Neural cell (in vitro differentiated cells): ENCODE data around the gene COL4A4. TPM values are rescaled to one million over a fixed set of nuclear protein-coding genes. Genes with fewer than 3 reads are reported as not detected.

Experiments
- H2AFZ ChIP-seq: fragments of 200-600, 300-800 bp; sonication (generic), shearing (Covaris generic); 2 replicates; pipeline ENCODE4 v1.6.0; 2014; ENCODE audit warnings: low read depth, mild to moderate bottlenecking, antibody characterized with exemption, low read length, moderate library complexity
- H3F3A ChIP-seq: fragments of 200-600 bp; shearing (Covaris generic); 2 replicates; pipeline ENCODE4 v1.6.1; 2016; ENCODE audit warnings: mild to moderate bottlenecking, moderate library complexity, mixed read lengths, antibody characterized with exemption, low read length; ENCODE audit not compliant: insufficient read depth, poor library complexity, severe bottlenecking
- H3K27ac ChIP-seq: fragments of 200-600, 300-800 bp; sonication (generic), shearing (Covaris generic); 2 replicates; pipeline ENCODE4 v1.5.1; 2014; ENCODE audit warnings: mild to moderate bottlenecking, low read length, moderate library complexity
- H3K27me3 ChIP-seq: fragments of 300-800, 200-600 bp; sonication (generic), shearing (Covaris generic); 2 replicates; pipeline ENCODE4 v1.6.0; 2014; ENCODE audit warnings: mild to moderate bottlenecking, low read depth, low read length, moderate library complexity; ENCODE audit not compliant: insufficient read depth
- H3K36me3 ChIP-seq: fragments of 300-800, 200-600 bp; sonication (generic), shearing (Covaris generic); 2 replicates; pipeline ENCODE4 v1.5.1; 2014; ENCODE audit warnings: mild to moderate bottlenecking, antibody characterized with exemption, low read length, moderate library complexity; ENCODE audit not compliant: insufficient read depth
- H3K4me2 ChIP-seq: fragments of 300-800, 200-600 bp; sonication (generic), shearing (Covaris generic); 2 replicates; pipeline ENCODE4 v1.6.0; 2014; ENCODE audit warnings: mild to moderate bottlenecking, low read length
- H3K4me3 ChIP-seq: fragments of 300-800, 200-600 bp; sonication (generic), shearing (Covaris generic); 2 replicates; pipeline ENCODE4 v1.5.1; 2014; ENCODE audit warnings: mild to moderate bottlenecking, low read length, moderate library complexity
- H3K79me2 ChIP-seq: fragments of 200-600 bp; shearing (Covaris generic); replicated peaks from 2 replicates; pipeline ENCODE4 v1.6.0; 2014; ENCODE audit warnings: mild to moderate bottlenecking, low read length, moderate library complexity; ENCODE audit not compliant: insufficient read depth
- H3K9ac ChIP-seq: fragments of 300-800, 200-600 bp; sonication (generic), shearing (Covaris generic); 2 replicates; pipeline ENCODE4 v1.6.1; 2016; ENCODE audit warnings: mild to moderate bottlenecking, low read length, mixed read lengths
- H3K9me2 ChIP-seq: fragments of 200-600 bp; shearing (Covaris generic); 2 replicates; pipeline ENCODE4 v1.6.1; 2016; ENCODE audit warnings: mild to moderate bottlenecking, low read length, mixed read lengths; ENCODE audit not compliant: insufficient read depth
- H3K9me3 ChIP-seq: fragments of 200-600, 300-800 bp; sonication (generic), shearing (Covaris generic); 2 replicates; pipeline ENCODE4 v1.6.1; 2016; ENCODE audit warnings: mild to moderate bottlenecking, mixed run types, low read length, moderate library complexity, mixed read lengths
- H4K20me1 ChIP-seq: fragments of 200-600 bp; shearing (Covaris generic); 2 replicates; pipeline ENCODE4 v1.6.1; 2016; ENCODE audit warnings: mild to moderate bottlenecking, mixed run types; ENCODE audit not compliant: insufficient read depth
- EP300 ChIP-seq: fragments of 450-650 bp; conservative IDR thresholded peaks from 2 replicates; pipeline ENCODE4 v1.6.1; 2014; ENCODE audit warnings: antibody characterized with exemption, mild to moderate bottlenecking, moderate library complexity; ENCODE audit not compliant: poor library complexity, severe bottlenecking
- EZH2 ChIP-seq: fragments of 200-600, 300-800 bp; shearing (Covaris generic), sonication (generic); IDR thresholded peaks from 2 replicates; pipeline ENCODE4 v1.6.1; 2014; ENCODE audit warnings: antibody characterized with exemption, low read length, borderline replicate concordance, mild to moderate bottlenecking; ENCODE audit not compliant: insufficient read depth, poor library complexity, severe bottlenecking
- MXI1 ChIP-seq: fragments of 450-650 bp; conservative IDR thresholded peaks from 2 replicates; pipeline ENCODE4 v1.6.1; 2014; ENCODE audit warnings: antibody characterized with exemption, mild to moderate bottlenecking; ENCODE audit not compliant: poor library complexity, severe bottlenecking
- POLR2AphosphoS5 ChIP-seq: IDR thresholded peaks from 2 replicates; pipeline ENCODE4 v1.6.1; 2012
- RAD21 ChIP-seq: fragments of 450-650 bp; conservative IDR thresholded peaks from 2 replicates; pipeline ENCODE4 v1.6.1; 2014; ENCODE audit warnings: antibody characterized with exemption, mild to moderate bottlenecking, moderate library complexity
- SMC3 ChIP-seq: fragments of 450-650 bp; conservative IDR thresholded peaks from 2 replicates; pipeline ENCODE4 v1.6.1; 2014; ENCODE audit warnings: antibody characterized with exemption, mild to moderate bottlenecking, moderate library complexity; ENCODE audit not compliant: poor library complexity
- TAF1 ChIP-seq: IDR thresholded peaks from 2 replicates; pipeline ENCODE4 v1.6.1; 2012; ENCODE audit warnings: low read depth
- polyA plus RNA-seq: library from polyadenylated mRNA; depleted of rRNA; stranded (reverse); fragments of >200 nt; gene quantifications from 2 replicates; pipeline ENCODE4 v1.2.3, GENCODE V29; 2014
- TF ChIP-seq, protein P1 (sequence below): fragments of 450-650 bp; IDR thresholded peaks from 2 replicates; pipeline ENCODE4 v1.5.1; 2014; ENCODE audit warnings: antibody characterized with exemption, mild to moderate bottlenecking, moderate library complexity; ENCODE audit not compliant: poor library complexity, severe bottlenecking
- TF ChIP-seq, protein P2 (sequence below): IDR thresholded peaks from 2 replicates; pipeline ENCODE4 v1.6.1; 2012; ENCODE audit warnings: borderline replicate concordance

Gene COL4A4
- polyA plus RNA-seq, 1 donor from 2014 or later = 0.35 TPM

DNA sequence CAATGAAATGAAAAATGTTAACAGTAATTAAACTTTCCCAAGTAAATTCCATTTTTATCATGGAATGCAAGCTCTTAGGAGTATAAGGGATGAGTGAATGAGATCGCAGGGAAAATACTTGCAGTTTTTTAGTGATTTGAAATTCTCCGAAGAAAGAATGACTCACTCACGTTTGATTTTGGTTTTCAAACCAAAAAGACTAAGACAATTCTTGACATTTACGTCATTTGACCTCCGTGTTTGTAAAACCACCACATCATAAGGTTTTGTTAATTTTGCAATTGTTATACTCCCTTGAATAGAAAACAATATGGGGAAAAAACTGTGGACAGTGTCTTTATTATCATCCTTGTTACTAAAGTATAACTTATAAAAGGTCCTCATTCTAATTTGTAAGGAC, 29.4 kb downstream of the COL4A4 start:
- no peak for TF ChIP-seq SMC3
- TF ChIP-seq EP300 = no peak
- no peak for TF ChIP-seq RAD21
- TF ChIP-seq EZH2 = no peak
- no peak for TF ChIP-seq TAF1
- no peaks in the 10 kb centered on the region for H3F3A ChIP-seq

DNA sequence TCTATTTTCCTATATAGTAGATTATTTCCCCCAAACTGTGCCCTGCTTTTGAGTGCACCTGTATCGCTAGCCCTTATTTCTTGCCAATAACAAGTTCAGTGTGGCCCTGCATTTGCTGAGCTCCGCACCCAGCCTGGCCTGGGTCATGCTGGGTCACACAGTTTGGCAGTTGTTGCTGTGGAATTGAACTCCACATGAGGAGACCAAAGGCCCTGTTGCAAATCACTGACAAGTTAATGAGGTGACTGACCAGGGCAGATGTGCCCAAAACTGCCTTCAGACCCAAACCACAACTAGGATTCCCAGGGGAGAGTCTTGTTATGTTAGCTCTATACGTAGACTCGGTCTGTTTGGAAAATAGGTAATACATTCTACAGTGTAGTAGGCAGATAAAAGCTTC, 31.0 kb downstream of the COL4A4 start:
- no peak overlapping the region for H3K4me3 ChIP-seq
- H3F3A ChIP-seq = no peaks in the 10 kb centered on the region
- H4K20me1 ChIP-seq = no peaks in the 10 kb centered on the region
- no peaks in the 10 kb centered on the region for H3K79me2 ChIP-seq
- TF ChIP-seq TAF1 = no peak
- TF ChIP-seq MXI1 = no peak
- TF ChIP-seq EZH2 = no peak
- TF ChIP-seq, protein P1, sequence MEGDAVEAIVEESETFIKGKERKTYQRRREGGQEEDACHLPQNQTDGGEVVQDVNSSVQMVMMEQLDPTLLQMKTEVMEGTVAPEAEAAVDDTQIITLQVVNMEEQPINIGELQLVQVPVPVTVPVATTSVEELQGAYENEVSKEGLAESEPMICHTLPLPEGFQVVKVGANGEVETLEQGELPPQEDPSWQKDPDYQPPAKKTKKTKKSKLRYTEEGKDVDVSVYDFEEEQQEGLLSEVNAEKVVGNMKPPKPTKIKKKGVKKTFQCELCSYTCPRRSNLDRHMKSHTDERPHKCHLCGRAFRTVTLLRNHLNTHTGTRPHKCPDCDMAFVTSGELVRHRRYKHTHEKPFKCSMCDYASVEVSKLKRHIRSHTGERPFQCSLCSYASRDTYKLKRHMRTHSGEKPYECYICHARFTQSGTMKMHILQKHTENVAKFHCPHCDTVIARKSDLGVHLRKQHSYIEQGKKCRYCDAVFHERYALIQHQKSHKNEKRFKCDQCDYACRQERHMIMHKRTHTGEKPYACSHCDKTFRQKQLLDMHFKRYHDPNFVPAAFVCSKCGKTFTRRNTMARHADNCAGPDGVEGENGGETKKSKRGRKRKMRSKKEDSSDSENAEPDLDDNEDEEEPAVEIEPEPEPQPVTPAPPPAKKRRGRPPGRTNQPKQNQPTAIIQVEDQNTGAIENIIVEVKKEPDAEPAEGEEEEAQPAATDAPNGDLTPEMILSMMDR = no peak
- TF ChIP-seq EP300 = no peak
- no peak for TF ChIP-seq RAD21
- TF ChIP-seq, protein P2, sequence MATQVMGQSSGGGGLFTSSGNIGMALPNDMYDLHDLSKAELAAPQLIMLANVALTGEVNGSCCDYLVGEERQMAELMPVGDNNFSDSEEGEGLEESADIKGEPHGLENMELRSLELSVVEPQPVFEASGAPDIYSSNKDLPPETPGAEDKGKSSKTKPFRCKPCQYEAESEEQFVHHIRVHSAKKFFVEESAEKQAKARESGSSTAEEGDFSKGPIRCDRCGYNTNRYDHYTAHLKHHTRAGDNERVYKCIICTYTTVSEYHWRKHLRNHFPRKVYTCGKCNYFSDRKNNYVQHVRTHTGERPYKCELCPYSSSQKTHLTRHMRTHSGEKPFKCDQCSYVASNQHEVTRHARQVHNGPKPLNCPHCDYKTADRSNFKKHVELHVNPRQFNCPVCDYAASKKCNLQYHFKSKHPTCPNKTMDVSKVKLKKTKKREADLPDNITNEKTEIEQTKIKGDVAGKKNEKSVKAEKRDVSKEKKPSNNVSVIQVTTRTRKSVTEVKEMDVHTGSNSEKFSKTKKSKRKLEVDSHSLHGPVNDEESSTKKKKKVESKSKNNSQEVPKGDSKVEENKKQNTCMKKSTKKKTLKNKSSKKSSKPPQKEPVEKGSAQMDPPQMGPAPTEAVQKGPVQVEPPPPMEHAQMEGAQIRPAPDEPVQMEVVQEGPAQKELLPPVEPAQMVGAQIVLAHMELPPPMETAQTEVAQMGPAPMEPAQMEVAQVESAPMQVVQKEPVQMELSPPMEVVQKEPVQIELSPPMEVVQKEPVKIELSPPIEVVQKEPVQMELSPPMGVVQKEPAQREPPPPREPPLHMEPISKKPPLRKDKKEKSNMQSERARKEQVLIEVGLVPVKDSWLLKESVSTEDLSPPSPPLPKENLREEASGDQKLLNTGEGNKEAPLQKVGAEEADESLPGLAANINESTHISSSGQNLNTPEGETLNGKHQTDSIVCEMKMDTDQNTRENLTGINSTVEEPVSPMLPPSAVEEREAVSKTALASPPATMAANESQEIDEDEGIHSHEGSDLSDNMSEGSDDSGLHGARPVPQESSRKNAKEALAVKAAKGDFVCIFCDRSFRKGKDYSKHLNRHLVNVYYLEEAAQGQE = no peak
- no peak for TF ChIP-seq POLR2AphosphoS5
- no peak for TF ChIP-seq SMC3
- no peak overlapping the region for H3K27ac ChIP-seq
- H3K9ac ChIP-seq = no peak overlapping the region
- H3K9me2 ChIP-seq = no peaks in the 10 kb centered on the region
- H3K9me3 ChIP-seq = no peaks in the 10 kb centered on the region
- no peak overlapping the region for H2AFZ ChIP-seq
- no peaks in the 10 kb centered on the region for H3K27me3 ChIP-seq
- no peaks in the 10 kb centered on the region for H3K36me3 ChIP-seq
- H3K4me2 ChIP-seq = no peak overlapping the region

More for the DNA sequence above, 29.4 kb downstream of the COL4A4 start:
- no peaks in the 10 kb centered on the region for H3K79me2 ChIP-seq
- H3K27ac ChIP-seq = no peak overlapping the region
- no peaks in the 10 kb centered on the region for H3K9me2 ChIP-seq
- H3K9me3 ChIP-seq = no peaks in the 10 kb centered on the region
- H3K4me3 ChIP-seq = no peak overlapping the region
- H3K36me3 ChIP-seq = no peaks in the 10 kb centered on the region
- no peak overlapping the region for H3K9ac ChIP-seq
- no peaks in the 10 kb centered on the region for H4K20me1 ChIP-seq
- no peak overlapping the region for H3K4me2 ChIP-seq
- no peaks in the 10 kb centered on the region for H3K27me3 ChIP-seq
- H2AFZ ChIP-seq = no peak overlapping the region

DNA sequence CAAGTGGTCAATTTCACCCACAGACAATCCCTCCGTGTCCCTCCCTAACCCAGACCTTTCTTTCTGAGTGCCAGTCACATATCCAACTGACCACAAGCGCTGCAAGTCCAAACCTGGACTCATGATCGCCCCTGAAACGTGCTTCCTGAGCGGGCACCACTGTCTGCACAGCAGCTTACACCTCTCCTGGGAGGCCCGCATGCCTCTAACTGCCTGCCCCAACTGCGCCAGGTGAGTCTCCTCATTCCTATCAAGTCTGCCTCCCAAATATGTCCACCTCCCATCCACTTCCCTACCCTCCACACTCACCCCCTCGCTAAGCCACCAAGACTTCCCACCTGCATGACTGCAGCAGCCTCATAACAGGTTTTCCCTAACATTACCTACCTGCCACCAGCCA, 33.4 kb downstream of the COL4A4 start:
- H3K27ac ChIP-seq = no peak overlapping the region
- TF ChIP-seq, protein P1 = no peak
- TF ChIP-seq RAD21 (no peak), EZH2 (no peak), MXI1 (no peak), SMC3 (no peak), EP300 (no peak), POLR2AphosphoS5 (no peak), TAF1 (no peak)
- TF ChIP-seq, protein P2 = no peak
- no peaks in the 10 kb centered on the region for H4K20me1 ChIP-seq
- no peak overlapping the region for H2AFZ ChIP-seq
- no peaks in the 10 kb centered on the region for H3F3A ChIP-seq
- no peak overlapping the region for H3K4me3 ChIP-seq
- H3K27me3 ChIP-seq = no peaks in the 10 kb centered on the region
- H3K79me2 ChIP-seq = no peaks in the 10 kb centered on the region
- no peaks in the 10 kb centered on the region for H3K36me3 ChIP-seq
- no peak overlapping the region for H3K9ac ChIP-seq
- H3K9me2 ChIP-seq = no peaks in the 10 kb centered on the region
- H3K9me3 ChIP-seq = no peaks in the 10 kb centered on the region
- H3K4me2 ChIP-seq = no peak overlapping the region
